Prostate gland (tissue), 2 donors: ENCODE results near the gene MXD4.

ENCODE experiments used
- CTCF ChIP-seq, 4 experiments: fragments of 200-600 bp in 2 of 4; fragments of 450-650 bp in 2 of 4; sonication (generic) in 2 of 4; IDR thresholded peaks; 1 replicate in 3 of 4; 2 replicates in 1 of 4; pipeline ENCODE4 v1.5.1; 2016 to 2019; ENCODE audit warnings: antibody characterized with exemption in 4 of 4, mild to moderate bottlenecking in 2 of 4, moderate library complexity in 2 of 4
- POLR2A ChIP-seq: fragments of 450-650 bp; IDR thresholded peaks from one replicate; pipeline ENCODE4 v1.6.1; 2016; ENCODE audit warnings: antibody characterized with exemption, mild to moderate bottlenecking

DNA sequence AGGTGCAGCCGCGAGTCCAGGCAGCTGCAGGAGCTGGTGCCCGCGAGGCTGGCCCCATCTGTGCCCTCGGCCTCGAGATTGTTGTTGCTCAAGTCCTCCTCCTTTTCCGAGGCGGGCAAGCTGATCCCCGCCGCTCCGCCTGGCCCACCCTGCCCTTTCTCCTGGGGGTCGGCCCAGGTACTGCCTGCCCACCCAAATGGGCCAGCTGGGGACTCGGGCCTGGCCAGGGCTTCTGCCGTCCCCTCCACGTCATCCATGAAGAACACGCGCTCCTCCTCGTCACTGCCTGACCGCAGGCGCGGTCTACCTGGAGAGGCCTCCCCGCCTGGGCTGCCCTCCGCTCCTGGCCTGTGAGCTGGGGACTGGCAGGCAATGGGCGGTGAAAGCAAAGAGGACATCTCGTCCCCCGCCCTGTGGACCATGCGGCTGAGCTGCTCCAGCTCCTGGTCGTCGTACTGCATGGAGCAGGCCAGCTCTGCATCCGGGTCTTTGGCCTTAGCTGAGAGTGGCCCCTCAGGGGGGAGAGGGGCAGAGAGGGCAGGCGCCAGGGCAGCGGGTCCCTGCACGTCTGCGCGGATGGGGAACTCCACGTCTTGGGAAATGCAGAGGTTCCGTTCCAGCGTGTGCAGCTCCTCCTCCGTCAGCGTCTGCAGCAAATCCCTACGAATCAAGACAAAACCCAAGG is 43.1 kb upstream of the MXD4 start:
- TF ChIP-seq CTCF (IDR thresholded peaks at IDR 0.05) = no peak
- no peak for TF ChIP-seq POLR2A
